Peyer's patch (tissue), 4 donors: ENCODE results near the gene PPP2R2C.

Experiments used
- CTCF ChIP-seq, 6 experiments: fragments of 450-650 bp in 4 of 6; fragments of 200-600 bp in 2 of 6; sonication (generic) in 1 of 6; IDR thresholded peaks; one replicate each; pipeline ENCODE4 v1.5.1; 2017 to 2019; ENCODE audit warnings: antibody characterized with exemption in 6 of 6, mild to moderate bottlenecking in 3 of 6, moderate library complexity in 1 of 6
- POLR2A ChIP-seq, 2 donors: fragments of 450-650 bp; IDR thresholded peaks; one replicate each; pipeline ENCODE4 v1.5.1; 2017; ENCODE audit warnings: antibody characterized with exemption in 2 of 2, mild to moderate bottlenecking in 2 of 2, moderate library complexity in 2 of 2

GRCh38 chr4:6287017-6287788, 185.2 kb downstream of the PPP2R2C start:
- no peak for TF ChIP-seq CTCF (IDR thresholded peaks at IDR 0.05)
- no peak for TF ChIP-seq POLR2A (IDR thresholded peaks at IDR 0.05)
